T-helper 9 cell (primary cell): Measurements from ENCODE around the gene MLNR.

Experiments
- DNase-seq: peaks from one replicate; pipeline ENCODE4 v3.0.0-alpha.2; 2020
- total RNA-seq, 2 donors: gene quantifications; one replicate each; lab custom pipeline; 2026; lab: John Stamatoyannopoulos, UW

The MLNR gene, protein sequence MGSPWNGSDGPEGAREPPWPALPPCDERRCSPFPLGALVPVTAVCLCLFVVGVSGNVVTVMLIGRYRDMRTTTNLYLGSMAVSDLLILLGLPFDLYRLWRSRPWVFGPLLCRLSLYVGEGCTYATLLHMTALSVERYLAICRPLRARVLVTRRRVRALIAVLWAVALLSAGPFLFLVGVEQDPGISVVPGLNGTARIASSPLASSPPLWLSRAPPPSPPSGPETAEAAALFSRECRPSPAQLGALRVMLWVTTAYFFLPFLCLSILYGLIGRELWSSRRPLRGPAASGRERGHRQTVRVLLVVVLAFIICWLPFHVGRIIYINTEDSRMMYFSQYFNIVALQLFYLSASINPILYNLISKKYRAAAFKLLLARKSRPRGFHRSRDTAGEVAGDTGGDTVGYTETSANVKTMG
- 0 to 0.07 reads per million in 2 donors for total RNA-seq

DNA sequence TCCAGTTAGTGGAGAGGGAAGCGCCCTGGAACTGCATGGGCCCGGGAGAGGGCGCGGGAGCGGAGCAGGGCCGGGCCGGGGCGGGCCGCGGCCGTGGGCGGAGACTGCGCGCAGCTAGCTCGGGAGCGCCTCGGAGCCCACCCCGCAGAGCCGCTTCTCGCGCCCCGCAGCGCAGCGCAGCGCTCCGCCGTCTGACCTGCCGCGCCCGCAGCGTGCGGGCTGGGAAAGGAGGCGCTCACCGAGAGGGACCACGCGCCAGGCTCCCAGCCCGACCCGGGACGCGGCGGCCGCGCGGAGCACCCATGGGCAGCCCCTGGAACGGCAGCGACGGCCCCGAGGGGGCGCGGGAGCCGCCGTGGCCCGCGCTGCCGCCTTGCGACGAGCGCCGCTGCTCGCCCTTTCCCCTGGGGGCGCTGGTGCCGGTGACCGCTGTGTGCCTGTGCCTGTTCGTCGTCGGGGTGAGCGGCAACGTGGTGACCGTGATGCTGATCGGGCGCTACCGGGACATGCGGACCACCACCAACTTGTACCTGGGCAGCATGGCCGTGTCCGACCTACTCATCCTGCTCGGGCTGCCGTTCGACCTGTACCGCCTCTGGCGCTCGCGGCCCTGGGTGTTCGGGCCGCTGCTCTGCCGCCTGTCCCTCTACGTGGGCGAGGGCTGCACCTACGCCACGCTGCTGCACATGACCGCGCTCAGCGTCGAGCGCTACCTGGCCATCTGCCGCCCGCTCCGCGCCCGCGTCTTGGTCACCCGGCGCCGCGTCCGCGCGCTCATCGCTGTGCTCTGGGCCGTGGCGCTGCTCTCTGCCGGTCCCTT, at the start of gene MLNR:
MLNR (plus strand) TSS at position 303 of the 820 bp plus-strand sequence; CDS start at position 303, 0 bp downstream.
- peak; percentile 17 for DNase-seq

- no peak for DNase-seq
Measured at GRCh38 chr13:49171359-49171758, 48.8 kb upstream of the MLNR start.

GRCh38 chr13:49183672-49184325, 36.3 kb upstream of the MLNR start:
- no peak for DNase-seq

DNA sequence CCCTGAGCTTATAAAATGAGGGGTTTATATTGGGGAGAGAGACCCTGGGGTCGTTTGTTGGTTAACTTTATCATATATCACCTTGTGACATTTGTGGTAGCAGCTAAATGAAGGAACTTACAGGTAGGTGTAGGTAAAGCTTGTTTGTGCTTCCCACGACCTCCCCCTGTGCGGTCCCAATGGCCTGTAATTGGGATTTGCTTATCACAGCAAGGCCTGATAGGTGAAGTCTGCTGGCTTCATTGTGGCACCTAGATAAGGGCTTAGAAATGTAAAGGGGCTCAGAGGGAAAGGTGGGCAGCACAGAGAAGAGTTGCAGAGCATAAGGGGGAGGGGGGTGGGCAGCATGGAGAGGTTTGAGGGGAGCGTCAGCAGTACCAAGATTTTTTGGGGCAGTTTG, 35.5 kb upstream of the MLNR start:
- no peak for DNase-seq

GRCh38 chr13:49185264-49185663, 34.9 kb upstream of the MLNR start:
- no peak for DNase-seq

GRCh38 chr13:49190901-49191300, 29.2 kb upstream of the MLNR start:
- no peak for DNase-seq

- no peak for DNase-seq
Measured at GRCh38 chr13:49206641-49207040, 13.5 kb upstream of the MLNR start.

DNA sequence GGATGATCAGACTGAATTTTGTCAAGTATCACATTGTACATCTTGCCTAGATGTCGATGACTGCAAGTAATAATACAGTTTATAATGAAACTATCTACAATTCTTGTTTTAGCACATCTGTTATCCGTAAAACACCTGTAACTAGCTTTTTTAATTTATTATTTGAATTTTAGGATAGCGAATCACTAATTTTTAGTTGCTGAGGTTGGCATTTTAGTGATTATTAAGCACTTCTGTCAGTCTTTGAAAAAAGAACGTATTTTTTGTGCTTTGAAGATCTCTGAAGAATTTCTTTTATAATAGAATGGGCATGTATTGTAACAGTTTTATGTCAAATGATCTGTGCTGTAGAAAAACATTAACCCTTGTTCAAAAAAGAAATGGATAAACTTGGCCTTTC, 11.5 kb upstream of the MLNR start:
- DNase-seq: no peak

GRCh38 chr13:49210114-49210513, 10.0 kb upstream of the MLNR start:
- DNase-seq: no peak

DNA sequence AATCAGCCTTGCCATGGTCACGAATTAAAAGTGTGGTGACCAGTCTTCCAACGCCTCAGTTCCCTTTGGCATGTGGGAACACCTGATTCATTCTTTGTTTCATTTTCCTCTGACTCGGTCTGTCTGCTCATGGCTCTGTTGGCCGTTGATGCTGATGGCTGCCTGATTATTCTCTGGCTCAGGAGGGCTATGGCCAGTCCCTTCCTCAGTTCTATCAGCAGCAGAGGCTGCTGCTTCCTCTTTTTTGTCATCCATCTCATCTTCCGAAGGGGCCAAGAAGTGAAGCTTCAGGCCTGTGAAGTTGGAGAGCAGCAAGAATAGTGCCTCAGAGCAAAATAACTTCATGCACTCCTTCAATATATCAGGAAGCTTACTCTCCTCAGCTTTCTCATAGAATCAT, 9.5 kb upstream of the MLNR start:
- no peak for DNase-seq

DNA sequence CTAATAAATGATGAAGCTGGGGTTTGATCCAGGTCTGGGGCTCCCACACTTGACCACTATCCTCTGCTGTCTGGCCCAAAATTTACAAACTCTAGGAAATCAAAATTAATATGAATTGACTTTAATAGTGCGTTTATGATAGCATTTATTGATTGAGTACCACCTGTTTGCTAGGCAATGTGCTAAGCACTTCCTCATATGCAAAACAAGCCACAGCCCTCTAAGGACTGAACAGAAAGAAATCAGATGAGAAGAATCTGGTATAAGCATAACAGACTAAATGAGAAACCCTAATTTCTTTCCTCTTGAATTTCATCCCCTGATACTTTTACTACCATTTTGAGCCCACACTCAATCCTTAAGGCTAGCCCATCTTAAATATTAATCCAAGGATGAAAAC, 6.6 kb upstream of the MLNR start:
- DNase-seq: no peak

- DNase-seq: no peak
Measured at GRCh38 chr13:49213997-49214916, 5.9 kb upstream of the MLNR start.

DNA sequence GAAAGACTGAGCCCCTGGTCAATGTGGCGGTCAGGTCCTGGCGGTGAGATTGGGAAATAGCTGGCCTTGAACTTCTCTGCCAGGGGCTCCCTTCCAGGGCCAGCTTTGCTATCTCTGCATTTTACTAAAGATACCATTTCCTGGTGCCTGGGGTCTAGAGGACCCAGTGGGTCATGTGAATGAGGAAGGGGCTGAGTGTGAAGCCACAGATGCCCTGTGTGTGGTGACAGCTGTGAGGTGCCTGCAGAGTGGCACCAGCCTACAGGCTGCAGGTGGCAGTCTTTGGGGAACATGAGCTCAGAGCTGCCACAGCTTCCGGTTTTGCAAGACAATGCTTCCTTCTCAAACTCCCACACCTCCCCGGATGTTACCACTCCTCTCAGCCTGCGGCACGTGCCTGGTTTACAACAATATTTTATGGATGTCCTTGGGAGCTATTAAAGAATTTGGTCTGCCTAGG, 5.2 kb upstream of the MLNR start:
- DNase-seq: peak; percentile 13

GRCh38 chr13:49216334-49216733, 3.8 kb upstream of the MLNR start:
- no peak for DNase-seq

GRCh38 chr13:49217962-49218492, 2.1 kb upstream of the MLNR start:
- no peak for DNase-seq

- DNase-seq: no peak
Measured at GRCh38 chr13:49218493-49219051, 1.6 kb upstream of the MLNR start.

GRCh38 chr13:49219647-49220035, 497 bp upstream of the MLNR start:
- DNase-seq: no peak

DNA sequence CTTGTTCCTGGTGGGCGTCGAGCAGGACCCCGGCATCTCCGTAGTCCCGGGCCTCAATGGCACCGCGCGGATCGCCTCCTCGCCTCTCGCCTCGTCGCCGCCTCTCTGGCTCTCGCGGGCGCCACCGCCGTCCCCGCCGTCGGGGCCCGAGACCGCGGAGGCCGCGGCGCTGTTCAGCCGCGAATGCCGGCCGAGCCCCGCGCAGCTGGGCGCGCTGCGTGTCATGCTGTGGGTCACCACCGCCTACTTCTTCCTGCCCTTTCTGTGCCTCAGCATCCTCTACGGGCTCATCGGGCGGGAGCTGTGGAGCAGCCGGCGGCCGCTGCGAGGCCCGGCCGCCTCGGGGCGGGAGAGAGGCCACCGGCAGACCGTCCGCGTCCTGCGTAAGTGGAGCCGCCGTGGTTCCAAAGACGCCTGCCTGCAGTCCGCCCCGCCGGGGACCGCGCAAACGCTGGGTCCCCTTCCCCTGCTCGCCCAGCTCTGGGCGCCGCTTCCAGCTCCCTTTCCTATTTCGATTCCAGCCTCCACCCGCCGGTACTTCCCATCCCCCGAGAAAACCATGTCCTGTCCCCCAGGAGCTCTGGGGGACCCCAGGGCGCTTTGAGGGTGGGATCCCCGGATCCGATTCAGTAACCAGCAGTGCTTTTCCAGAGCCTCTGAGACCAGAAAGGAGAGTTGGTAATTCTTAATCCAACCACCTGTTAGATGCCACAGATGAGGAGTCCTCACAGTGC, 885 bp downstream of the MLNR start:
- DNase-seq: no peak

- no peak for DNase-seq
Measured at GRCh38 chr13:49221590-49221965, 1.4 kb downstream of the MLNR start.

GRCh38 chr13:49225223-49226042, 5.3 kb downstream of the MLNR start:
- no peak for DNase-seq
